ENCODE data around the gene CADPS2. TPM values are rescaled to one million over a fixed set of nuclear protein-coding genes. Genes with fewer than 3 reads are reported as not detected.

CADPS2 gene
- total RNA-seq, 1 donor from 2014 or later: 0.22 TPM

- H3K27ac Mint-ChIP-seq (ENCODE audit: unreplicated experiment): no peak overlapping the region
- TF ChIP-seq CTCF (IDR thresholded peaks at IDR 0.05; ENCODE audit: partially characterized antibody, unreplicated experiment): peak; percentile 56
- H3K4me1 Mint-ChIP-seq (ENCODE audit: low read depth, unreplicated experiment): no peaks in the 10 kb centered on the region
- H3K36me3 Mint-ChIP-seq (ENCODE audit: unreplicated experiment): no peaks in the 10 kb centered on the region
- no peak overlapping the region for H3K4me3 Mint-ChIP-seq (ENCODE audit: unreplicated experiment)
- H3K27me3 Mint-ChIP-seq (ENCODE audit: unreplicated experiment): no peaks in the 10 kb centered on the region
- no peak for DNase-seq
- no peaks in the 10 kb centered on the region for H3K9me3 Mint-ChIP-seq (ENCODE audit: unreplicated experiment)
These were observed 16.7 kb upstream of the CADPS2 start for GRCh38 chr7:122902751-122903495.

- no peaks in the 10 kb centered on the region for H3K27me3 Mint-ChIP-seq (ENCODE audit: unreplicated experiment)
- H3K4me3 Mint-ChIP-seq (ENCODE audit: unreplicated experiment): no peak overlapping the region
- H3K27ac Mint-ChIP-seq (ENCODE audit: unreplicated experiment): no peak overlapping the region
- TF ChIP-seq CTCF (IDR thresholded peaks at IDR 0.05; ENCODE audit: partially characterized antibody, unreplicated experiment): no peak
- no peaks in the 10 kb centered on the region for H3K9me3 Mint-ChIP-seq (ENCODE audit: unreplicated experiment)
- no peaks in the 10 kb centered on the region for H3K4me1 Mint-ChIP-seq (ENCODE audit: low read depth, unreplicated experiment)
- DNase-seq: no peak
- no peaks in the 10 kb centered on the region for H3K36me3 Mint-ChIP-seq (ENCODE audit: unreplicated experiment)
These were observed 15.0 kb upstream of the CADPS2 start for GRCh38 chr7:122901250-122901649.

GRCh38 chr7:122896509-122896908 lies 10.2 kb upstream of the CADPS2 start:
- no peaks in the 10 kb centered on the region for H3K4me1 Mint-ChIP-seq (ENCODE audit: low read depth, unreplicated experiment)
- H3K27me3 Mint-ChIP-seq (ENCODE audit: unreplicated experiment): no peaks in the 10 kb centered on the region
- no peaks in the 10 kb centered on the region for H3K9me3 Mint-ChIP-seq (ENCODE audit: unreplicated experiment)
- DNase-seq: no peak
- H3K36me3 Mint-ChIP-seq (ENCODE audit: unreplicated experiment): no peaks in the 10 kb centered on the region
- H3K4me3 Mint-ChIP-seq (ENCODE audit: unreplicated experiment): no peak overlapping the region
- H3K27ac Mint-ChIP-seq (ENCODE audit: unreplicated experiment): no peak overlapping the region
- no peak for TF ChIP-seq CTCF (IDR thresholded peaks at IDR 0.05; ENCODE audit: partially characterized antibody, unreplicated experiment)

- TF ChIP-seq CTCF (IDR thresholded peaks at IDR 0.05; ENCODE audit: partially characterized antibody, unreplicated experiment): no peak
- Mint-ChIP-seq H3K4me1 (ENCODE audit: low read depth, unreplicated experiment) (no peaks in the 10 kb centered on the region), H3K9me3 (ENCODE audit: unreplicated experiment) (no peaks in the 10 kb centered on the region), H3K36me3 (ENCODE audit: unreplicated experiment) (no peaks in the 10 kb centered on the region), H3K4me3 (ENCODE audit: unreplicated experiment) (no peak overlapping the region), H3K27me3 (ENCODE audit: unreplicated experiment) (no peaks in the 10 kb centered on the region), H3K27ac (ENCODE audit: unreplicated experiment) (no peak overlapping the region)
- DNase-seq: no peak
These were observed 7.2 kb upstream of the CADPS2 start for GRCh38 chr7:122893486-122893885.

GRCh38 chr7:122889116-122889515 lies 2.9 kb upstream of the CADPS2 start:
- Mint-ChIP-seq H3K9me3 (ENCODE audit: unreplicated experiment) (peaks cover 4% of the 10 kb centered on the region), H3K4me3 (ENCODE audit: unreplicated experiment) (no peak overlapping the region), H3K4me1 (ENCODE audit: low read depth, unreplicated experiment) (peaks cover 2% of the 10 kb centered on the region), H3K27ac (ENCODE audit: unreplicated experiment) (no peak overlapping the region), H3K36me3 (ENCODE audit: unreplicated experiment) (no peaks in the 10 kb centered on the region), H3K27me3 (ENCODE audit: unreplicated experiment) (peaks cover 10% of the 10 kb centered on the region)
- no peak for DNase-seq
- TF ChIP-seq CTCF (IDR thresholded peaks at IDR 0.05; ENCODE audit: partially characterized antibody, unreplicated experiment): no peak
